HepG2 (cell line): Measurements from ENCODE around the gene PDZD7. TPM values are rescaled to one million over a fixed set of nuclear protein-coding genes. Genes with fewer than 3 reads are reported as not detected.
A peak's percentile ranks its signal among the peaks of the same experiment; 100 is the strongest.

Experiments used
- ADNP ChIP-seq: sonication (generic); formaldehyde crosslinking; IDR thresholded peaks from 2 replicates; pipeline ENCODE4 v1.4.0; 2020; ENCODE audit warnings: missing genetic modification reagents
- CCAR2 ChIP-seq: fragments of 200-400 bp; formaldehyde crosslinking; optimal IDR thresholded peaks from 2 replicates; pipeline ENCODE3; 2018; ENCODE audit warnings: low read depth, mild to moderate bottlenecking, low read length, moderate library complexity
- CEBPB ChIP-seq: IDR thresholded peaks from 2 replicates; pipeline ENCODE4 v1.6.1; 2011; ENCODE audit warnings: low read depth, low read length, improper control_type of control experiment, borderline replicate concordance
- IKZF1 ChIP-seq: fragments of 450-650 bp; IDR thresholded peaks from 2 replicates; pipeline ENCODE4 v1.7.1; 2016
- KAT7 ChIP-seq: IDR thresholded peaks from 2 replicates; pipeline ENCODE4 v1.6.1; 2018; ENCODE audit warnings: borderline replicate concordance, missing compliant biosample characterization
- KLF6 ChIP-seq: IDR thresholded peaks from 2 replicates; pipeline ENCODE4 v1.8.0; 2016; ENCODE audit warnings: missing biosample characterization, missing genetic modification reagents
- NR2C2 ChIP-seq: sonication (generic); formaldehyde crosslinking; IDR thresholded peaks from 2 replicates; pipeline ENCODE4 v1.4.0; 2020; ENCODE audit warnings: missing genetic modification reagents, mild to moderate bottlenecking, moderate library complexity, borderline replicate concordance
- PHF8 ChIP-seq: sonication (generic); formaldehyde crosslinking; IDR thresholded peaks from 2 replicates; pipeline ENCODE4 v1.5.0; 2020; ENCODE audit warnings: missing genetic modification reagents
- RBM22 ChIP-seq: fragments of 200-400 bp; formaldehyde crosslinking; optimal IDR thresholded peaks from 2 replicates; pipeline ENCODE3; 2017; ENCODE audit warnings: mild to moderate bottlenecking, low read length, moderate library complexity
- SMARCC2 ChIP-seq: fragments of 450-650 bp; IDR thresholded peaks from 2 replicates; pipeline ENCODE4 v1.6.1; 2017; ENCODE audit warnings: antibody characterized with exemption, mild to moderate bottlenecking
- SRF ChIP-seq: IDR thresholded peaks from 2 replicates; pipeline ENCODE4 v1.6.1; 2011; ENCODE audit warnings: mild to moderate bottlenecking, low read depth, low read length, moderate library complexity
- TAF15 ChIP-seq: fragments of 200-400 bp; formaldehyde crosslinking; IDR thresholded peaks from one replicate; pipeline ENCODE4 v1.6.1; 2018; ENCODE audit warnings: mild to moderate bottlenecking, low read depth, low read length; ENCODE audit not compliant: poor library complexity, severe bottlenecking
- TBX3 ChIP-seq: fragments of 450-650 bp; IDR thresholded peaks from 2 replicates; pipeline ENCODE4 v1.6.1; 2017; ENCODE audit warnings: antibody characterized with exemption, mild to moderate bottlenecking, inconsistent platforms, borderline replicate concordance
- ZFP36 ChIP-seq: fragments of 150-350 bp; IDR thresholded peaks from 2 replicates; pipeline ENCODE4 v1.6.1; 2018; ENCODE audit warnings: borderline replicate concordance, low read length, low read depth; ENCODE audit not compliant: partially characterized antibody
- ZFYVE20 ChIP-seq: sonication (generic); formaldehyde crosslinking; IDR thresholded peaks from 2 replicates; pipeline ENCODE4 v1.8.0; 2023; ENCODE audit warnings: low read depth, mild to moderate bottlenecking, moderate library complexity, missing genetic modification reagents, borderline replicate concordance
- ZNF205 ChIP-seq: IDR thresholded peaks from 2 replicates; pipeline ENCODE4 v1.6.1; 2018; ENCODE audit warnings: missing biosample characterization, missing genetic modification reagents
- ZNF256 ChIP-seq: sonication (generic); formaldehyde crosslinking; conservative IDR thresholded peaks from 2 replicates; pipeline ENCODE4 v1.4.0; 2020; ENCODE audit warnings: missing genetic modification reagents
- ZNF503 ChIP-seq: sonication (generic); formaldehyde crosslinking; IDR thresholded peaks from 2 replicates; pipeline ENCODE4 v1.4.0; 2020; ENCODE audit warnings: missing genetic modification reagents
- ZNF556 ChIP-seq: sonication (generic); formaldehyde crosslinking; IDR thresholded peaks from 2 replicates; pipeline ENCODE4 v1.4.0; 2020; ENCODE audit warnings: mild to moderate bottlenecking, missing genetic modification reagents, borderline replicate concordance
- ZNF597 ChIP-seq: sonication (generic); formaldehyde crosslinking; IDR thresholded peaks from 2 replicates; pipeline ENCODE4 v1.5.0; 2020; ENCODE audit warnings: missing genetic modification reagents
- ZNF703 ChIP-seq: sonication (generic); formaldehyde crosslinking; IDR thresholded peaks from 2 replicates; pipeline ENCODE4 v1.5.1; 2020; ENCODE audit warnings: missing genetic modification reagents, mild to moderate bottlenecking, moderate library complexity, borderline replicate concordance
- ZNF713 ChIP-seq: sonication (generic); formaldehyde crosslinking; IDR thresholded peaks from 2 replicates; pipeline ENCODE4 v1.4.0; 2020; ENCODE audit warnings: mild to moderate bottlenecking, missing genetic modification reagents
- ZNF749 ChIP-seq: sonication (generic); formaldehyde crosslinking; IDR thresholded peaks from 2 replicates; pipeline ENCODE4 v1.8.0; 2022; ENCODE audit warnings: mild to moderate bottlenecking, missing genetic modification reagents, moderate library complexity, borderline replicate concordance
- ZNF780A ChIP-seq: sonication (generic); formaldehyde crosslinking; IDR thresholded peaks from 2 replicates; pipeline ENCODE4 v1.8.0; 2022; ENCODE audit warnings: mild to moderate bottlenecking, missing genetic modification reagents, moderate library complexity
- ZNF816 ChIP-seq: sonication (generic); formaldehyde crosslinking; IDR thresholded peaks from 2 replicates; pipeline ENCODE4 v1.8.0; 2022; ENCODE audit warnings: missing genetic modification reagents, mild to moderate bottlenecking, borderline replicate concordance
- ZXDC ChIP-seq: sonication (generic); formaldehyde crosslinking; IDR thresholded peaks from 2 replicates; pipeline ENCODE4 v1.5.0; 2020; ENCODE audit warnings: mild to moderate bottlenecking, missing genetic modification reagents
- polyA plus RNA-seq, 8 experiments: library from polyadenylated mRNA; depleted of rRNA in 3 of 8; stranded (reverse) in 7 of 8; unstranded in 1 of 8; fragments of >200 nt; fragmentation: Illumina TruSeq in 4 of 8; extraction: Trizol in 4 of 8; gene quantifications; 2 replicates each; pipeline versions ENCODE4 v1.2.1 to v1.2.3, GENCODE V29; 2011 to 2016; ENCODE audit warnings: low read depth in 4 of 8, missing spikeins in 1 of 8, mixed read lengths in 1 of 8; ENCODE audit not compliant: insufficient read depth in 1 of 8
- total RNA-seq, 5 experiments: library from RNA; depleted of rRNA; stranded (reverse); fragments of >200 nt; fragmentation: Illumina TruSeq; extraction: Trizol; gene quantifications; 2 replicates each; pipeline ENCODE4 v1.2.3, GENCODE V29; 2016; ENCODE audit warnings: low read depth in 1 of 5

Gene PDZD7
- total and polyA plus RNA-seq, 2 of the 13 experiments (the other 11 are each of a cell fraction or from before 2014, with no cell fraction given) = 0.58 to 0.73 TPM

- no peak for TF ChIP-seq ZXDC (CRISPR knock-in tag)
- no peak for TF ChIP-seq CEBPB
- no peak for TF ChIP-seq TAF15
- TF ChIP-seq CCAR2 = no peak
- TF ChIP-seq ZNF597 = no peak
- no peak for TF ChIP-seq SMARCC2
- peak; percentile 12 for TF ChIP-seq RBM22
- 0 out of 2 replicates have a peak, but pooled peaks have one; percentile 32 for TF ChIP-seq ZFYVE20 (CRISPR knock-in tag)
- no peak for TF ChIP-seq ZFP36
- TF ChIP-seq KLF6 (CRISPR knock-in tag) = no peak
- no peak for TF ChIP-seq ZNF816 (CRISPR knock-in tag)
- no peak for TF ChIP-seq ADNP (CRISPR knock-in tag)
- TF ChIP-seq PHF8 (CRISPR knock-in tag) = peak; percentile 6; the same call in 1 of the 2 replicates
- no peak; the same call in 1 of the 2 replicates for TF ChIP-seq ZNF749 (CRISPR knock-in tag)
- TF ChIP-seq TBX3 = no peak
- TF ChIP-seq ZNF713 = no peak
- 0 out of 2 replicates have a peak, but pooled peaks have one; percentile 2 for TF ChIP-seq ZNF503 (CRISPR knock-in tag)
- 0 out of 2 replicates have a peak, but pooled peaks have one; percentile 18 for TF ChIP-seq KAT7 (CRISPR knock-in tag)
- no peak for TF ChIP-seq ZNF256 (CRISPR knock-in tag)
- no peak for TF ChIP-seq ZNF205 (CRISPR knock-in tag)
- TF ChIP-seq ZNF556 (CRISPR knock-in tag) = no peak
- TF ChIP-seq ZNF703 (CRISPR knock-in tag) = no peak
- no peak for TF ChIP-seq IKZF1
- TF ChIP-seq ZNF780A (CRISPR knock-in tag) = no peak
- TF ChIP-seq NR2C2 (CRISPR knock-in tag) = no peak
- no peak for TF ChIP-seq SRF
Measured at GRCh38 chr10:100998183-100998990, 32.5 kb downstream of the PDZD7 start (continued).
